HG03108 (cell line): Measurements from ENCODE around the gene ATP1A1.
A peak's percentile ranks its signal among the peaks of the same experiment; 100 is the strongest.

Experiments used
- ATAC-seq: cut with Tn5 transposase; IDR thresholded peaks from one replicate; pipeline ENCODE4 v1.9.1; 2021; ENCODE audit warnings: moderate library complexity; ENCODE audit not compliant: unreplicated experiment

Gene ATP1A1

GRCh38 chr1:116343019-116343418, 30.0 kb upstream of the ATP1A1 start:
- no peak for ATAC-seq

GRCh38 chr1:116345011-116345410, 28.0 kb upstream of the ATP1A1 start:
- ATAC-seq, result no peak

GRCh38 chr1:116345843-116346242, 27.2 kb upstream of the ATP1A1 start:
- no peak for ATAC-seq

DNA sequence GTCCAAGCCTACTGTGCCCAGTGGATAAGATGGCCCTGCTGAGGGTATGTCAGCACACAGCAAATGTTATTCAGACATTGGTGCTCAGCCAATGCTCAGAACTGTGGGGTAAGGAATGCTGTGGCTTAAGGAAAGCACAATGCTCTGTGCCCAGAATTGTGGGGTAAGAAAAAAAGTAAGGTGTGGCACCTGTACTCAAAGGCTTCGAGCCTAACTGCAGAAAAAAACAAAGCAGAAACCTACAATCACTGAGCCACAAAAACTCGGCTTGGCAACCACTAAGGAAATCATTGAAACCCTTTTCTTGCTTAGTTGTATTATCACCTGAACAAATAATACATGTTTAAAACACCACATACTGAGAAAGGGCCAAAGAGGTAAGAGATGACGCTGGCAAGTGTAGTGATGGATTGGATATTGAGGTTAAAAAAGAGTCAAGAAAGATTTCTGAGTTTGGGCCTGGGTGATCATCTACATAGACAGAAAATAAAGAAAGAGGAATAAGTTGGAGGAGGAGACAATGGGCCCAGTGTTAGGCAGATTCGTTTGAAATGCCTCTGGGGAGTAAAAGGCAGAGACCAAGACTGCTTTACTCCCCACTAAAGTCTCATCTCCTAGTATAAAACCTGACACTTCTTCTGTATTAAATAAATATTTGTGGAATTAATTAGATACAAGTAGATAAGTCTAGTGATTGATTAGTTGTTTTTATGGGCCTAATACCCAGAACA, 25.9 kb upstream of the ATP1A1 start:
- no peak for ATAC-seq

DNA sequence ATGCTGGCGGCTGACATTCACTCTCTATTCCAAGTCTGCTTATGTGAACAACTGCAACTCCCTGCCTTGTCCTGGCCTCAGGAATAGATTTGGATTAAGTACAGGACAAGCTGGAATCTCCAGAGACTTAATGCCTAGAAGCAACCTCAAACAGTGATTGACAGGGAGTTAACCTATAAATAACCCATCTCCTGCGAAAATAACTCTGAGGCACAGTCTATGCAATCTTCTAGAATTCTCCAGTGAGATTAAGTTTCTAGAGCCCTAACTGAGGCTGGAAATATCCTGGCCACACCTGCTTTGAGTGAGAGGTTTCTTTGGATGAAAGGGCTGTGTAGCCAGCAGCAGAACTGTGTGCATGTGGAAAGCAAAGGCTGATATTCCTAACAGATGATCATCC, 25.3 kb upstream of the ATP1A1 start:
- no peak for ATAC-seq

- ATAC-seq, result no peak
Observed at GRCh38 chr1:116350097-116350645, 22.9 kb upstream of the ATP1A1 start.

DNA sequence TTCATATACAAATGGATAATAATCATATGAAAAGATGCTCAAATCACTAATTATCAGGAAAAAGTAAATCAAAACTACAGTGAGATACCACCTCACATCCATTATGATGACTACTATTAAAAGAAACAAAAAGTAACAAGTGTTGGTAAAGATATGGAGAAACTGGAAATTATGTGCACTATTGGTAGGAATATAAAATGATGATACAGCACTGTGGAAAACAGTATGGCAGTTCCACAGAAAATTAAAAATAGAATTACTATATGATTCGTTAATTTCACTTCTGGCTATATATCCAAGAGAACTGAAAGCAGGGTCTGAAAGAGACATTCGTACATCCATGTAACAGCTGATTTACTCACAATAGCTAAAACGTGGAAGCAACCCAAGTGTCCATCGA, 21.1 kb upstream of the ATP1A1 start:
- ATAC-seq, result no peak

GRCh38 chr1:116352349-116352813, 20.7 kb upstream of the ATP1A1 start:
- ATAC-seq, result peak; percentile 69

DNA sequence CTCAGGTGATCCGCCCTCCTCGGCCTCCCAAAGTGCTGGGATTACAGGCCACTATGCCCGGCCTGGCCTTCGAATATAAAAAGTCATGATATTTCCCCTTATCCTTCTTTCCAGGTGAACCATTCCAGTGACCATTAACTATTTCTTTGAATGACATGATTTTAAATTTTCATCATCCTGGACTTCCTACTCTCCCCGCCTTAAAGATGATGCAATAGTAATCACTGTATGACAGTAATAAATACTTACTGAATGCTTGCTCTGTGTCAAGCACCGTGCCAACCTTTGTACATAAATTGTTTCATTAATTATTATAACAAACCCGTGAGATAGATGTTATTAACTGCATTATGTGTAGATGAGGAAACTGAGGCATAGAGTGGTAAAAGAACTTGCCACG, 19.9 kb upstream of the ATP1A1 start:
- ATAC-seq, result no peak

- no peak for ATAC-seq
Observed at GRCh38 chr1:116356067-116356466, 17.0 kb upstream of the ATP1A1 start.

DNA sequence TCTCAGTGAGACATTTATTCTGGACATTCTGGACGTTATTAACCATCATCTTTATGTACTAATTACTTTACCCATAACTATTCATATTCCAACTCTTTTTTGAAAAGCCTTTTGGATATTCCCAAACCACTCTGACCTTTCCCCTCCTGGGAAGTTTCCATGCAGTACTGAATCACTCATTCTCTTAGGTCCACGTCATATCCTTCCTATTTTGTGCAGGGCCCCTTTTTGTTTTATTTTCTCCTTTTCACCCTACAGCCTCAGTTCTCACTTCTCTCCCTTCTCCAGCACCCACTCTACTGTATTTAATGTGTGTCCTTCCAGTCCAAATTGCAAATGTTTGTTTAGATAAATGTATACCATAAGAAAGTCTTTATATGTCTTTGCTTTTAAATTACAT, 16.4 kb upstream of the ATP1A1 start:
- no peak for ATAC-seq

DNA sequence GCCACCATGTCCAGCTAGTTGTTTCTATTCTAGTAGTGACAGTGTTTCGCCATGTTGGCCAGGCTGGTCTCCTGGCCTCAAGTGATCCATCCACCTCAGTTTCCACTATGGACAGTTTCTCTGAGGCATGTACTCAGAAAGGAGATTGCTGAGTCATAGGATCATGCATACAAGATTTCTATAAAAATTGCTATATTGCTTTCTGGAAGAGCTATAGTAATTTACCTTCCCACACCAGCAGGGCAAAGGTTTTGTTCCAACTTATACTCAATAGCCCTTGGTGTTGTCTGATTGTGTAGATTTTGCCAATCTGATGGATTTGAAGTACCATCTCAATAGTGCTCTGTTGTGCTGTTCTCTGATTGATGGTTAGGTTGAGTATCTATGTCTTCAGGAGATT, 15.6 kb upstream of the ATP1A1 start:
- no peak for ATAC-seq

DNA sequence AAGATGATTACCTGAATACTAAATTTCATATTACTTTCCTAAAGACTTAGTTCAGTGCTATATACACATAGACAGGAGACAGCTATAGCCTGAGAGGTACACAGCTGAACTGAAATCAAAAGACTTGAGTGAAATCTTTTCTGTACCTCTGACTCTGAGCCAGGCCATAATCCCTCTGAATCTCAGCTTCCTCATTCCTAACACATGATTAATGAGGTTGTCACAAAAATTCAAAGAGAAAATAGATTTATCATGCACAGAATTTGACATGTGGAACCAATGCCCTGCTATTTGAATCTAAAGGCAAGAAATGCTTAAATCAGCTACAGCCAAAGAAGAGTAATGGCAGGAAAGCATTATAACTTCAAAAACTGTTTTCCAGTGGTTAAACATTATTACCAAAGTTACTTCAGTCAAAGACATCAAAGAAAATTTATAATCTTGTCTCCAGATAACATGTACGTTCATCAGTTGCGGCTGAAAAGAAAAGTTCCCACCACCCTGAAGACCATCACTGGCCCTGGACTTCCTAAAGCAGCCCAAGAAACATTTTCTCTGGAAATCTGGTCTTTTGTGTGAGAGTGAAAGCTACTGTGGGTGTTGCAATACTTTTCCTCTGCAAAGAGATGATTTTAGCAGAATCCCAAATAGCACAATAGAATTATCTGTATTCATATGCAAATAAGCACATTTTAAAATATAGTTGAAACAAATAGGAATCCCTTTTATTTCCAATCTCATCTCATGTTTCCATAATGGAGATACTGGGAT, 13.8 kb upstream of the ATP1A1 start:
- no peak for ATAC-seq

GRCh38 chr1:116359871-116360270, 13.2 kb upstream of the ATP1A1 start:
- ATAC-seq, result no peak

GRCh38 chr1:116360429-116361173, 12.4 kb upstream of the ATP1A1 start:
- no peak for ATAC-seq

DNA sequence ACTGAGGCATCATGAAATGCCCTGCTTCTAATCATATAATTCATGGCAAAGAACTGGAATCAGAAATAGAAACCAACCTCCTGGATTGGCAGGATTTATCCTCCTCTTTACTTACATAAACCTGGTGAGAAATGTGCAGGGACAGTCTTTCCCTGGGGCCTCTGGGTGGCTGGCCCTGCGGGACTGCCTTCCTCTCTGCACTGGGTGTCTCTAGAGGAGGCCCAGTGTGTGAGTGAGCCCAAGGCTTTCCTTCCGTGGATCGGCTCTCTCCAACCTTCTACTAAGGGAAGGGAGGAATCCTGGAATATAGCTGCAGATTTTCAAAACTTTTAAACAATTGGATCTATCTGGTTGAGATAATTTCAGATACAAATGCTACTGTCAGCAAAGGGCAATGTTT, 11.4 kb upstream of the ATP1A1 start:
- no peak for ATAC-seq

GRCh38 chr1:116362050-116362449, 11.0 kb upstream of the ATP1A1 start:
- ATAC-seq, result no peak

GRCh38 chr1:116365353-116365780, 7.7 kb upstream of the ATP1A1 start:
- no peak for ATAC-seq

DNA sequence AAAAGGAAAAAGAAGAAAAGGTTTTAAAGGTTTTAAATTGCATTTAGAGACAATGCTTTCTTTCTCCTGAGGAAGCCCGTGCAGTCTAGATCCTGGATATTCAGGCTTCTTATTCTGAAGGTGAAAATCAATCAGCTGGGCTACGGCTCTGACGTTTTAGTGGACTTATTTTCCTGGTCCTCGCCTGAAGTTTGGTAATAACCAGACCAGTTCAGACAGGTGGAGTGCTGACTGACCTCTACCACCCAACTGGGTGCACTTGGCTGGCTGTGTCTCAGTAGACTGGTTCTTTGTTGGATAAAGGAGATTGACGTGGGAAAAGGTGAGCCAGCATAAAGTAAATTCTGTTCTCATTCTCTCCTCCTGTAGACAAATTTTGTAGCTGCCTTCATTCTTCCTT, 7.2 kb upstream of the ATP1A1 start:
- ATAC-seq, result no peak

- ATAC-seq, result no peak
Observed at GRCh38 chr1:116367256-116367945, 5.6 kb upstream of the ATP1A1 start.

- no peak for ATAC-seq
Observed at GRCh38 chr1:116368241-116368640, 4.8 kb upstream of the ATP1A1 start.
